Measurements from ENCODE around the gene AKNA. TPM values are rescaled to one million over a fixed set of nuclear protein-coding genes. Genes with fewer than 3 reads are reported as not detected.

AKNA gene
- total RNA-seq, 4 donors from 2014 or later, result 6.4 to 13.2 (median 8.0) TPM

DNA sequence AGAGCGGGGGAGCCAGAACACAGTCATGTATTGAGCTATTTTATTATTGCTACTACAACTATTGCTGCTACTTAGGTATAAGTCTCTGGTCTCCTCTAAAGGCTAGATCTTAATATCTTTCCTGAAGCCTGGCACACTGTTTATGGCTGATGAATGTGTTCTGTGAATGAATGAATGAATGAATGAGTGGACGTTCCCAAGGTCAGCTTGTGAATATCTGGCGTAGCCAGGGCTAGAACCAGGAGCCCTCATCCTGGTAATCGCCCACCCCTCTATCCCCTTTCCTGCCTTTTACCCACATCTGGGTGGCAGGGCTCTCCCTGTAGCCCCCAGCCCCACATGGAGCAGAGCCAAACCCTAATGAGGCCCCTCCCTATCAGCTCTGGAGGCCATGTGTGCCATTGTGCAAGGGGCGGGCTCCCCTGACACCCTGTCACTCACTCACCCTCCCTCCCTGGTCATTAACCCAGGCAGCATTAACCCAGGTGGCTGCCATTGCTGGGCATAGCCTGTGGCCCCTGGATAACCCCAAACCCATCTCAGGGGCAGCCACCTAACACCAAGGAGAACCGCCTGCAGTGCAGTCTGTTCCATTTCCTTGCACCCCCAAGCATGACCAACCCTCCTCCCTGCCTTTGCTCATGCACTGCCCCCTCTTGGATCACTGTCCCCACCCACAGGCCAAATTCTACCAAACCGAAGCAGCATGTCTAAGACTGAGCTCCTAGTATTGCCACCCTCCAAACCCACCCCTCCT is 2.0 kb upstream of the AKNA start:
- H3K4me3 ChIP-seq (ENCODE audit: low read depth, poor library complexity, severe bottlenecking), result no peak overlapping the region
- 82 to 83% methylated on average over 7 of the region's 7 CpGs for WGBS, 2 donors
- TF ChIP-seq POLR2A (IDR thresholded peaks at IDR 0.05), result no peak
- TF ChIP-seq, protein P1, sequence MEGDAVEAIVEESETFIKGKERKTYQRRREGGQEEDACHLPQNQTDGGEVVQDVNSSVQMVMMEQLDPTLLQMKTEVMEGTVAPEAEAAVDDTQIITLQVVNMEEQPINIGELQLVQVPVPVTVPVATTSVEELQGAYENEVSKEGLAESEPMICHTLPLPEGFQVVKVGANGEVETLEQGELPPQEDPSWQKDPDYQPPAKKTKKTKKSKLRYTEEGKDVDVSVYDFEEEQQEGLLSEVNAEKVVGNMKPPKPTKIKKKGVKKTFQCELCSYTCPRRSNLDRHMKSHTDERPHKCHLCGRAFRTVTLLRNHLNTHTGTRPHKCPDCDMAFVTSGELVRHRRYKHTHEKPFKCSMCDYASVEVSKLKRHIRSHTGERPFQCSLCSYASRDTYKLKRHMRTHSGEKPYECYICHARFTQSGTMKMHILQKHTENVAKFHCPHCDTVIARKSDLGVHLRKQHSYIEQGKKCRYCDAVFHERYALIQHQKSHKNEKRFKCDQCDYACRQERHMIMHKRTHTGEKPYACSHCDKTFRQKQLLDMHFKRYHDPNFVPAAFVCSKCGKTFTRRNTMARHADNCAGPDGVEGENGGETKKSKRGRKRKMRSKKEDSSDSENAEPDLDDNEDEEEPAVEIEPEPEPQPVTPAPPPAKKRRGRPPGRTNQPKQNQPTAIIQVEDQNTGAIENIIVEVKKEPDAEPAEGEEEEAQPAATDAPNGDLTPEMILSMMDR (IDR thresholded peaks at IDR 0.05), result no peak
- DNase-seq (ENCODE audit: low spot score in 2 of 2), result no peak
- intact Hi-C loops (cut with DNase I; ENCODE audit: low total_unique reads), result no loop called here

DNA sequence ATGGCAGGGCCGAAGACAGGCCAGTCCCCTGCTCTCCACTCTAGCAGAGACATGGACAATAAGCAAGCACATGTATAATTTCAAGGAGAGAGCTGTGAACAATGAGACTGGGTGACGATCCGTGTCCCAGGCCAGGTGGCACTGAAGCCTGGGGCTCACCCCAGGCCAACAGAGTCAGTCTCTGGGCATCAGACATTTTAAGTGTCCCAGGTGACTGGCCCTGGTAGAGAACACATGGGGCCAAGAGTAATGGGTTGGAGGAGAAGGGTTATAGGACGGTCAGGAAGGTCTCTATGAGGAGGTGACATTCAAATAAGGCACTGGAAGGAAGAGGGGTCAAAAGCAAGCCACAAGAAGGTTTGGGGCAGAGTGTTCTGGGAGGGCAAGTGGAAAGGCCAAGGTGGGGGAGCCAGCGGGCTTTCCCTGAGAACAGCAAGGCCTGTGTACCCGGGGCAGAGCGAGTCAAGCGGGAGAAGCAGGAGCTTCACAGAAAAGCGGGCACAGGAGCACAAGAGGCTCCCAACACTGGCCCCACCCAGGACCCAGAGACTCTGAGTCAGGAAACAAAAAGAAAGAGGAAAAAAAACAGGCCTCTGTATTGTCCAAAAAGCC is 1.1 kb upstream of the AKNA start:
- no peak for DNase-seq (ENCODE audit: low spot score in 2 of 2)
- 80 to 88% methylated on average over 8 of the region's 9 CpGs for WGBS, 2 donors
- intact Hi-C loops (cut with DNase I; ENCODE audit: low total_unique reads), result no loop called here
- no peak for TF ChIP-seq POLR2A (IDR thresholded peaks at IDR 0.05)
- no peak overlapping the region for H3K4me3 ChIP-seq (ENCODE audit: low read depth, poor library complexity, severe bottlenecking)

DNA sequence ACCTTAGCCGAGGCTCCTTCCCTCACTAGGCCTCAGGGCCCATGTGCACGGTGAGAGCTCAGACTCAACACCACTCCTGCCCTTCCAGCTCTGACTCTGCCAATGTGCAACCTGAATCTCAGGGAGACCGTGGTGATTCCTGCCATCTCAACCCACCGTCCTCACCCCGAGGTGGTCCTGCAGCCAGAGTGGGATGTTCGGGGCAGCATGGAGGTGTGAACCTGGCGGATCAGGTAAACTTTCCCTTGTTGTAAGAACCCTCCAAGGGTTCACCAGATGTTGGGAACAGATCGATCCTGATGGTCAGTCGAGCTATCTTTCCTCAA is 538 bp upstream of the AKNA start:
- no peak overlapping the region for H3K4me3 ChIP-seq (ENCODE audit: low read depth, poor library complexity, severe bottlenecking)
- 59 to 71% methylated on average over 9 of the region's 9 CpGs for WGBS, 2 donors
- intact Hi-C loops (cut with DNase I; ENCODE audit: low total_unique reads), result no loop called here
- DNase-seq (ENCODE audit: low spot score in 2 of 2), result no peak
- no peak for TF ChIP-seq POLR2A (IDR thresholded peaks at IDR 0.05)
- TF ChIP-seq, protein P1 (IDR thresholded peaks at IDR 0.05), result no peak

DNA sequence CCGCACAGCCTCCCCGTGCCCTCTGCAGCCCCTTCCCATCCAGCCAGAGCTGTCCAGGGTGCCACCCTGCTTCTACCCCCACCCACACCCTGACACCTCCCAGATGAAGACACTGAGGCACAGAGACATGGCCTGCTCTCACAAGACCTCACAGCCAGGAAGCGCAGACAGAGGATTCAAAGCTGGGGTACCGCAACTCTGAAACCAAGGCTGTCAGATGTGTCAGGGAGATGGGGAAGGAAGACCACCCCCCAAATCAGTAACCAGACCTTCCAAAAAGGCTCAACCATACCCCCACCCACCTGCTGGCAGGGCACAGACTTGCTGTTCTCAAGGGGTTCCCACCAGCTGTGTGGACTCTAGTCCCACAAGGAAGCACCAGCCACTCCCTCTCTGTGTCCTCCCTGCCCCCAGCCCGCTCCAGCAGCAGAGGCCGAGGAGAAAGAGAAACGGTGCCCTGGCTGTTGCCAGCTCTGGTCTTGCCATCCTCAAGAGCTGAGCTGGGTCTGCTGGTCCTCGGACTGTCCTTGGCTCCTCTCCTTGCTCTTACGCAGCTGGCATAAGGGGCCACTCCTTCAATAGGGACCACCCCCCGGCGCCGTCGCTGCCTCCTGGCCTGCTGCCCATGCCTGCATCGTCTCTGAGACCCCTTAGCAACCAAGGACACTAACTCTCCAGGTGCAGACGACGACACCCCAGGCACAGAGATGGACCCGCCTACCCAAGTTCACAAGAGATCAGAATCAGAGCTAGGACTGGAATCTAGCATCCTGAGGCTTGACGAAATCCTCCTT is 699 bp downstream of the AKNA start:
- no peak for TF ChIP-seq POLR2A (IDR thresholded peaks at IDR 0.05)
- TF ChIP-seq, protein P1 (IDR thresholded peaks at IDR 0.05), result no peak
- WGBS, 2 donors, result 26 to 38% methylated on average over 17 to 18 of the region's 18 CpGs
- intact Hi-C loops (cut with DNase I; ENCODE audit: low total_unique reads), result no loop called here
- no peak for DNase-seq (ENCODE audit: low spot score in 2 of 2)
- H3K4me3 ChIP-seq (ENCODE audit: low read depth, poor library complexity, severe bottlenecking), result peak overlapping the region; percentile 28

DNA sequence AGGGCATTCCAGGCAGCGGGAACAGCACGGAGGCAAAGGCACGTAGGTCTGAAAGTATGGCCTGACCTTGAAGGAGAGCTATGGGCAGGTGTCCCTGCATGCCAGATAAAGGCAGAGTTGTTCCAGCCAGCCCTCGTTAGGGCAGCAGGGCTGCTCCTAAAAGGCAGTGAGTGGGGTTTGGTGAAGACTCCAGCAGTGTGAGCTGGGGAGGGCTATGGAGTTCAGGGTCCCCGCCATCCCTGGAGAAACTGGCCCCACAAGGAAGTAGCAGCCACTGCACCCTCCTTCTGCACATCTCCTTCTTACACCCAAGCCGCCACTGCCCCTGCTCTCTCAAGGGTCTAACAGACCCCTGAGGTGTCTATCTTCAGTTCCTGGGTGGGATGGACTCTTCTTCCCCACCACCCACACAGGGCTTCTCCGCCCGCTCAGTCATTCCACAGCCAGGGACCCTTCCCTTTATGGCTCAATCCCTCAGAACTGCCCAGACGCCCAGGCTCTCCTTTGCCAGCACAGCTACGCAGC is 1.4 kb downstream of the AKNA start:
- H3K4me3 ChIP-seq (ENCODE audit: low read depth, poor library complexity, severe bottlenecking), result peak overlapping the region; percentile 28
- TF ChIP-seq POLR2A (IDR thresholded peaks at IDR 0.05), result no peak
- TF ChIP-seq, protein P1 (IDR thresholded peaks at IDR 0.05), result no peak
- intact Hi-C loops (cut with DNase I; ENCODE audit: low total_unique reads), result no loop called here
- DNase-seq (ENCODE audit: low spot score in 2 of 2), result no peak
- 45 to 52% methylated on average over 10 of the region's 10 CpGs for WGBS, 2 donors
